ENCODE measurements around the gene TBC1D3H. TPM values are rescaled to one million over a fixed set of nuclear protein-coding genes. Genes with fewer than 3 reads are reported as not detected.

TBC1D3H gene
- total RNA-seq (2022; extraction: Qiagen RNA extraction): not detected in 5 replicates

DNA sequence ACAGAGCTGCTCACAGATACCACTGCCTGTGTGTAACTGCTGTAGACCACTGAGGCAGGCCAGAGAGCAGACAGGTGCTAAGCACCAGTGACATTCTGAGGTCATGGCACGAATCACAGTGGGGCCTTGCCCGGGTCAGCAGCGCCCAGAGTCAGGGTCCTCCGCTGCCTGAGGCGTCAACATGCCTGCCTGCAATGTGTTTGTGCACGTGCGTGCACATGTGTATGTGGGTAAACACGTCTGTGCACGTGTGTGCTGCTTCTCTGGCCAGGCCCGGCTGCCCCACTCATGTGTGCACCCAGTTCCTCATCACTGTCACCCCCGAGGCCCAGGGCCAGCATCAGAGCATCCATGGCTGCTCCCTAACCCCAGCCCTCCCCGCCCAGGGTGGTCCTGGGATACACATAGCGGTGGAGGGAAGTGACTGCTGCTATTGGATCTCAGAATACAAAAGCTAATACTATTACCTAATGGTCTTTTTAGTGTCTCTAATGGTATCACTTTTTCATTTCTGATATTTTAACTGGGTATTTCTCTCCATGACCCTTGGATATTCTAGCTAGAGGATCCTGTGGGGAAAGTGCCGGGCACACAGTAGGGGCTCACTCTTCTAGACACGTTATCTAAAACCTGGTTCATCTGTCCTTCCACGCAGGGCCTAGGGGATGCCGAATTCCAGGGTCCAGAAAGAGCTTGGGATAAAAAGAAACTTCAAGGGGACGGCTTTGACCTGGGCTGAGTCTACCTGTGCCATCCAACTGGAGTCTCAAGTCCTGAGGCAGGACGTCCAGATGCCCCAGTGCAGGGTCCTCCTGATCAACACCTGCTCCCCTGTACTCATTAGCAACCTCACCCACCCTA lies at the start of gene TBC1D3H:
Gene TBC1D3H (minus strand): TSS at position 51 of the 861 bp plus-strand sequence. CDS start 1,540 bp downstream, outside the sequence.

Other genes starting within 250 kb of the TBC1D3H start
- 2.1 to 3.7 TPM (median 2.6 TPM) in 5 replicates for gene TBC1D3B, start 211.8 kb downstream of the TBC1D3H start, total RNA-seq (2022; extraction: Qiagen RNA extraction)
- gene CCL3L1, start 191.7 kb downstream of the TBC1D3H start, total RNA-seq (2022; extraction: Qiagen RNA extraction): not detected in 5 replicates
- not detected in 5 replicates for gene CCL4L2, start 177.4 kb downstream of the TBC1D3H start, total RNA-seq (2022; extraction: Qiagen RNA extraction)
- gene TBC1D3I, start 123.9 kb downstream of the TBC1D3H start, total RNA-seq (2022; extraction: Qiagen RNA extraction): 0.23 to 0.35 TPM (median 0.27 TPM) in 3 of 5 replicates, not detected in the others
- 0.12 TPM in 1 of 5 replicates, not detected in the others for gene TBC1D3G, start 64.6 kb downstream of the TBC1D3H start, total RNA-seq (2022; extraction: Qiagen RNA extraction)
- gene ZNHIT3, start 98.2 kb upstream of the TBC1D3H start, total RNA-seq (2022; extraction: Qiagen RNA extraction): 78.6 to 91.5 TPM (median 84.4 TPM) in 5 replicates
- gene MYO19, start 146.4 kb upstream of the TBC1D3H start, total RNA-seq (2022; extraction: Qiagen RNA extraction): 52.5 to 64.3 TPM (median 58.7 TPM) in 5 replicates
- gene PIGW, start 146.6 kb upstream of the TBC1D3H start, total RNA-seq (2022; extraction: Qiagen RNA extraction): 23.0 to 26.2 TPM (median 23.2 TPM) in 5 replicates
- gene GGNBP2, start 156.5 kb upstream of the TBC1D3H start, total RNA-seq (2022; extraction: Qiagen RNA extraction): 59.6 to 69.1 TPM (median 66.3 TPM) in 5 replicates
- gene DHRS11, start 203.4 kb upstream of the TBC1D3H start, total RNA-seq (2022; extraction: Qiagen RNA extraction): 5.5 to 10.2 TPM (median 8.6 TPM) in 5 replicates
- 9.7 to 16.5 TPM (median 15.2 TPM) in 5 replicates for gene MRM1, start 213.1 kb upstream of the TBC1D3H start, total RNA-seq (2022; extraction: Qiagen RNA extraction)

All from A549 treated with Mapracorat at 1 μM for 4 hours (cell line).